OCI-LY7 (cell line): Measurements from ENCODE around the gene KIF16B. TPM values are rescaled to one million over a fixed set of nuclear protein-coding genes. Genes with fewer than 3 reads are reported as not detected.

Experiments used
- BruUV-seq: library from RNA; stranded (reverse); fragments of 400-500 nt; replicated peaks from 2 replicates; lab custom pipeline; 2021; lab: Mats Ljungman, UMichigan
- CTCF ChIA-PET: fragments of 300-600 bp; sonication (Branson Sonifier 250); formaldehyde crosslinking; loops from one replicate; lab custom pipeline; 2022; ENCODE audit warnings: antibody characterized with exemption; ENCODE audit not compliant: unreplicated experiment; lab: Charles Lee
- POLR2A ChIA-PET: fragments of 300-600 bp; sonication (Branson Sonifier 250); formaldehyde crosslinking; loops from one replicate; lab custom pipeline; 2022; ENCODE audit warnings: antibody characterized with exemption; lab: Charles Lee
- DNase-seq: peaks from one replicate; pipeline ENCODE4 v3.0.0-alpha.2; 2015; ENCODE audit warnings: low spot score
- H2AFZ ChIP-seq: fragments of 200-600 bp; sonication (generic), shearing (Covaris generic); 2 replicates; pipeline ENCODE4 v1.6.1; 2014; ENCODE audit warnings: mild to moderate bottlenecking, antibody characterized with exemption, low read length, moderate library complexity
- H3K27ac ChIP-seq: fragments of 200-600 bp; sonication (generic); 2 replicates; pipeline ENCODE4 v1.5.1; 2014; ENCODE audit warnings: mixed run types, low read depth, mild to moderate bottlenecking, moderate library complexity, low read length, inconsistent platforms; ENCODE audit not compliant: poor library complexity, severe bottlenecking
- H3K36me3 ChIP-seq: fragments of 200-600 bp; sonication (generic); 2 replicates; pipeline ENCODE4 v1.6.1; 2014; ENCODE audit warnings: mild to moderate bottlenecking, antibody characterized with exemption, low read length, moderate library complexity, mixed read lengths; ENCODE audit not compliant: insufficient read depth
- H3K4me1 ChIP-seq: fragments of 200-600 bp; sonication (generic); 2 replicates; pipeline ENCODE4 v1.5.1; 2014; ENCODE audit warnings: mild to moderate bottlenecking, low read length; ENCODE audit not compliant: insufficient read depth, poor library complexity, severe bottlenecking
- H3K4me2 ChIP-seq: fragments of 200-600 bp; sonication (generic); 2 replicates; pipeline ENCODE4 v1.6.1; 2014; ENCODE audit warnings: mild to moderate bottlenecking, low read length
- H3K4me3 ChIP-seq: fragments of 200-600 bp; sonication (generic); 2 replicates; pipeline ENCODE4 v1.5.1; 2014; ENCODE audit warnings: mild to moderate bottlenecking, low read depth, low read length; ENCODE audit not compliant: poor library complexity, severe bottlenecking
- H3K79me2 ChIP-seq: fragments of 200-600 bp; sonication (generic); 2 replicates; pipeline ENCODE4 v1.6.1; 2016; ENCODE audit warnings: low read depth, mild to moderate bottlenecking, low read length, moderate library complexity, mixed read lengths; ENCODE audit not compliant: insufficient read depth
- H3K9me2 ChIP-seq: fragments of 200-600 bp; sonication (generic); 2 replicates; pipeline ENCODE4 v1.6.1; 2016; ENCODE audit warnings: mild to moderate bottlenecking, low read length, mixed read lengths; ENCODE audit not compliant: insufficient read depth
- H3K9me3 ChIP-seq: fragments of 200-600 bp; sonication (generic); 2 replicates; pipeline ENCODE4 v1.6.1; 2014; ENCODE audit warnings: mild to moderate bottlenecking, mixed run types, low read length, mixed read lengths
- H4K20me1 ChIP-seq: fragments of 200-600 bp; sonication (generic); 2 replicates; pipeline ENCODE4 v1.6.1; 2014; ENCODE audit warnings: mild to moderate bottlenecking, antibody characterized with exemption, low read length, moderate library complexity, mixed read lengths; ENCODE audit not compliant: insufficient read depth
- EZH2phosphoT487 ChIP-seq: fragments of 200-600 bp; sonication (generic); IDR thresholded peaks from 2 replicates; pipeline ENCODE4 v1.6.1; 2018; ENCODE audit warnings: low read depth, borderline replicate concordance, mild to moderate bottlenecking, mixed run types, antibody characterized with exemption, low read length, moderate library complexity, mixed read lengths
- intact Hi-C: fragments of 100-400 bp; cut with micrococcal nuclease; formaldehyde crosslinking; loops from one replicate; pipeline ENCODE4 v1.10.0; 2022; ENCODE audit not compliant: unreplicated experiment
- total RNA-seq, 2 experiments: library from RNA; depleted of rRNA in 1 of 2; stranded (reverse); fragments of >200 nt in 1 of 2; shearing (Covaris generic) in 1 of 2; gene quantifications; 2 replicates each; pipeline ENCODE4 v1.2.3, GENCODE V29; 2014 to 2022
- TF ChIP-seq, protein P1 (sequence below): fragments of 200-600 bp; sonication (generic); conservative IDR thresholded peaks from 2 replicates; pipeline ENCODE4 v1.5.1; 2014; ENCODE audit warnings: mild to moderate bottlenecking, antibody characterized with exemption, low read length, moderate library complexity, mixed read lengths

Gene KIF16B
- total RNA-seq, 2 experiments from 2014 or later: 6.2 to 11.2 TPM

DNA sequence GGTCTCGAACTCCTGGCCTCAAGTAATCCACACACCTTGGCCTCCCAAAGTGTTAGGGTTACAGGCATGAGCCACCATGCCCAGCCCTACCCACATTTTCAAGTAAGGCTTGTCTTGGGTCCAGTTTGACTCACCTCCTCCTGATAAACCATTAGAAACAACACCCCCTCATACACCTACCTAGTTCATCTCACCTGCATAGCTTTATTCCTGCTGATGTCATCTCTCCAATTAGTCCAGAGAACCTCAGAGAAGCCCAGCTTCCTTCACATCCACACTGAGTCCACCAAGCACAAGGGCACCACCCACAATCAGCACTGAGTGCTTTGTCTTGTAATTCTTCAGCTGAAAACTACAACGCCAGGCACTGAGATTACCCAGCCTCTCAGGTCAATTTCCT lies 35.3 kb downstream of the KIF16B start:
- Histone ChIP-seq H3K4me3 (no peak overlapping the region), H3K9me2 (no peaks in the 10 kb centered on the region), H2AFZ (no peak overlapping the region), H3K9me3 (no peaks in the 10 kb centered on the region), H3K27ac (no peak overlapping the region), H4K20me1 (no peaks in the 10 kb centered on the region), H3K36me3 (no peaks in the 10 kb centered on the region), H3K4me1 (no peaks in the 10 kb centered on the region), H3K79me2 (no peaks in the 10 kb centered on the region), H3K4me2 (no peak overlapping the region)
- DNase-seq: no peak
- CTCF ChIA-PET: no interaction called here
- POLR2A ChIA-PET: no interaction called here
- TF ChIP-seq, protein P1, sequence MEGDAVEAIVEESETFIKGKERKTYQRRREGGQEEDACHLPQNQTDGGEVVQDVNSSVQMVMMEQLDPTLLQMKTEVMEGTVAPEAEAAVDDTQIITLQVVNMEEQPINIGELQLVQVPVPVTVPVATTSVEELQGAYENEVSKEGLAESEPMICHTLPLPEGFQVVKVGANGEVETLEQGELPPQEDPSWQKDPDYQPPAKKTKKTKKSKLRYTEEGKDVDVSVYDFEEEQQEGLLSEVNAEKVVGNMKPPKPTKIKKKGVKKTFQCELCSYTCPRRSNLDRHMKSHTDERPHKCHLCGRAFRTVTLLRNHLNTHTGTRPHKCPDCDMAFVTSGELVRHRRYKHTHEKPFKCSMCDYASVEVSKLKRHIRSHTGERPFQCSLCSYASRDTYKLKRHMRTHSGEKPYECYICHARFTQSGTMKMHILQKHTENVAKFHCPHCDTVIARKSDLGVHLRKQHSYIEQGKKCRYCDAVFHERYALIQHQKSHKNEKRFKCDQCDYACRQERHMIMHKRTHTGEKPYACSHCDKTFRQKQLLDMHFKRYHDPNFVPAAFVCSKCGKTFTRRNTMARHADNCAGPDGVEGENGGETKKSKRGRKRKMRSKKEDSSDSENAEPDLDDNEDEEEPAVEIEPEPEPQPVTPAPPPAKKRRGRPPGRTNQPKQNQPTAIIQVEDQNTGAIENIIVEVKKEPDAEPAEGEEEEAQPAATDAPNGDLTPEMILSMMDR: no peak
- TF ChIP-seq EZH2phosphoT487: no peak
- intact Hi-C loops: no loop called here
- BruUV-seq: no TSS peak

GRCh38 chr20:16537025-16537665 lies 36.1 kb downstream of the KIF16B start:
- H3K36me3 ChIP-seq: no peaks in the 10 kb centered on the region
- ChIA-PET CTCF (no interaction called here), POLR2A (interaction anchor here (0.6 to 0.7 kb wide), 2 partner anchors 67 to 161 kb away, joined by 3 read pairs; no protein-coding TSS in a partner anchor)
- no peaks in the 10 kb centered on the region for H3K9me3 ChIP-seq
- no peak for DNase-seq
- H3K4me1 ChIP-seq: no peaks in the 10 kb centered on the region
- no peaks in the 10 kb centered on the region for H3K9me2 ChIP-seq
- no peak overlapping the region for H3K4me3 ChIP-seq
- no peak for TF ChIP-seq EZH2phosphoT487
- TF ChIP-seq, protein P1: no peak
- intact Hi-C loops: no loop called here
- no TSS peak for BruUV-seq
- no peak overlapping the region for H3K4me2 ChIP-seq
- no peak overlapping the region for H2AFZ ChIP-seq
- H3K79me2 ChIP-seq: no peaks in the 10 kb centered on the region
- no peak overlapping the region for H3K27ac ChIP-seq
- H4K20me1 ChIP-seq: no peaks in the 10 kb centered on the region

DNA sequence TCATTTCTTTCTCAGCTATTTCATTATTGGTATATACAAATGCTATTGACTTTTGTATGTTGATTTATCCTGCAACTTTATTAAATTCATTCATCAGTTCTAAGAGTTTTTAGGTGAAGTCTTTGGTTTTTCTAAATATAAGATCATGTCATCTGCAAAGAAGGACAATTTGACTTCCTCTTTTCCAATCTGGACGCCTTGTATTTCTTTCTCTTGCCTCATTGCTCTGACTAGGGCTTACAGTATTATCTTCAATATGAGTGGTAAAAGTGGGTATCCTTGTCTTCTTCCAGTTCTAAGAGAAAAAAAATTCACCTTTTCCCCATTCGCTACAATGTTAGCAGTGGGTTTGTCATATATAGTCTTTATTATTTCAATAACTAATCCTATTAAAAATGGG lies 38.0 kb downstream of the KIF16B start:
- TF ChIP-seq, protein P1: no peak
- TF ChIP-seq EZH2phosphoT487: no peak
- no peaks in the 10 kb centered on the region for H3K9me2 ChIP-seq

More for the DNA sequence above, 38.0 kb downstream of the KIF16B start:
- intact Hi-C loops: no loop called here
- Histone ChIP-seq H3K4me1 (no peaks in the 10 kb centered on the region), H4K20me1 (no peaks in the 10 kb centered on the region), H3K4me2 (no peak overlapping the region), H3K36me3 (no peaks in the 10 kb centered on the region), H3K27ac (no peak overlapping the region), H3K9me3 (no peaks in the 10 kb centered on the region), H3K79me2 (no peaks in the 10 kb centered on the region), H2AFZ (no peak overlapping the region), H3K4me3 (no peak overlapping the region)
- no peak for DNase-seq
- no TSS peak for BruUV-seq
- CTCF ChIA-PET: no interaction called here
- POLR2A ChIA-PET: interaction anchor here (0.5 to 1.0 kb wide), 2 partner anchors 10 to 55 kb away, joined by 3 read pairs; no protein-coding TSS in a partner anchor
